Left ventricle myocardium inferior (tissue), 1 donor: ENCODE data around the gene MDM4. TPM values are rescaled to one million over a fixed set of nuclear protein-coding genes. Genes with fewer than 3 reads are reported as not detected.

Experiments used
- DNase-seq: peaks from one replicate; pipeline ENCODE4 v3.0.0-alpha.2; 2020
- H3K27ac ChIP-seq: fragments of 200-600 bp; replicated peaks from 2 replicates; pipeline ENCODE4 v1.8.0; 2021
- H3K27me3 ChIP-seq: fragments of 200-600 bp; 2 replicates; pipeline ENCODE4 v1.8.0; 2021; ENCODE audit warnings: low read depth
- H3K36me3 ChIP-seq: fragments of 200-600 bp; 2 replicates; pipeline ENCODE4 v1.8.0; 2021
- H3K4me1 ChIP-seq: fragments of 200-600 bp; 2 replicates; pipeline ENCODE4 v1.8.0; 2021
- H3K4me3 ChIP-seq: fragments of 200-600 bp; 2 replicates; pipeline ENCODE4 v1.8.0; 2021; ENCODE audit warnings: mild to moderate bottlenecking, moderate library complexity
- H3K9me3 ChIP-seq: fragments of 200-600 bp; replicated peaks from 2 replicates; pipeline ENCODE4 v1.8.0; 2021
- intact Hi-C: fragments of 100-400 bp; cut with micrococcal nuclease; formaldehyde crosslinking; loops from one replicate; pipeline ENCODE4 v1.11.0; 2022
- total RNA-seq: library from RNA; stranded (reverse); fragmentation: NEBNext Ultra II Directional; extraction: Animal tissue kit (Norgen Biotek cat#: 25700); gene quantifications from one replicate; pipeline ENCODE4 v1.2.1, GENCODE V29; 2021
- TF ChIP-seq, protein P1 (sequence below): fragments of 200-600 bp; IDR thresholded peaks from 2 replicates; pipeline ENCODE4 v1.8.0; 2021; ENCODE audit warnings: antibody characterized with exemption, mild to moderate bottlenecking, borderline replicate concordance
- donor health status: DM: no; HTN: yes; CAD: no; lungs with severe emphysema.

Gene MDM4
- total RNA-seq, 1 donor from 2014 or later = 29.3 TPM

DNA sequence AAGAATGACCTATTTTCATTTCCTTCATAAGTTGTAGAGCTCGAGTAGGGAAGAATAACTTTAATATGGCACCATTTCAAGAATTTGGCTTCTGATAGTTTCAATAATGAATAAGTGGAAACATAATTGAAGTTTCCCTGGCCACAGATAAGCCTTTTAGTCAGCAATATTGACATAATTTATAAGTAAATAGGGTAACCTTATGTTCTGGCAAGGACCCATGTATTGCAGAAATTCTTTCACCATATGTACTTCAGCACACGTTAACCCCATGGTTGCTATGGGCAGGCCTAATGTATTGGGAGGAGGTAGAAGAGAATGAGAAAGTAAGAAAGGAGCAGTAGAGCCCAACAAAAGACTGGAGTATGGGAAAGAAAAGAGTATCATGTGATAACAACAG is 25.4 kb downstream of the MDM4 start:
- intact Hi-C loops = no loop called here

DNA sequence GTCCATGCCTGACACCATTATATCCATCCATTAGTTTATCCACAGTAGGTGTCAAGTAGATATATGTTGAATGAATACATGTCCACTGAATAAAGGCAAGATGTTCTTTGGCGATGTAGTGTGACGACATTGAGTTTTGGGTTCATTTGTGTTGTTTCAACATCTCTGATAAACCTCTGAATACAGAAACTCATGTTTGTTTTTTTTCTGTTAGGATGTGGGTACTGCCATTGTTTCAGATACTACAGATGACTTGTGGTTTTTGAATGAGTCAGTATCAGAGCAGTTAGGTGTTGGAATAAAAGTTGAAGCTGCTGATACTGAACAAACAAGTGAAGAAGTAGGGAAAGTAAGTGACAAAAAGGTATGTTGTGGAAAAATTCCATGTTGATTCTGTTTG is 28.1 kb downstream of the MDM4 start:
- peaks cover 100% of the 10 kb centered on the region for H3K36me3 ChIP-seq
- H3K4me1 ChIP-seq = peaks cover 9% of the 10 kb centered on the region
- H3K27ac ChIP-seq = no peak overlapping the region
- no peak overlapping the region for H3K4me3 ChIP-seq
- intact Hi-C loops = no loop called here
- H3K27me3 ChIP-seq = no peaks in the 10 kb centered on the region
- no peaks in the 10 kb centered on the region for H3K9me3 ChIP-seq
- TF ChIP-seq, protein P1, sequence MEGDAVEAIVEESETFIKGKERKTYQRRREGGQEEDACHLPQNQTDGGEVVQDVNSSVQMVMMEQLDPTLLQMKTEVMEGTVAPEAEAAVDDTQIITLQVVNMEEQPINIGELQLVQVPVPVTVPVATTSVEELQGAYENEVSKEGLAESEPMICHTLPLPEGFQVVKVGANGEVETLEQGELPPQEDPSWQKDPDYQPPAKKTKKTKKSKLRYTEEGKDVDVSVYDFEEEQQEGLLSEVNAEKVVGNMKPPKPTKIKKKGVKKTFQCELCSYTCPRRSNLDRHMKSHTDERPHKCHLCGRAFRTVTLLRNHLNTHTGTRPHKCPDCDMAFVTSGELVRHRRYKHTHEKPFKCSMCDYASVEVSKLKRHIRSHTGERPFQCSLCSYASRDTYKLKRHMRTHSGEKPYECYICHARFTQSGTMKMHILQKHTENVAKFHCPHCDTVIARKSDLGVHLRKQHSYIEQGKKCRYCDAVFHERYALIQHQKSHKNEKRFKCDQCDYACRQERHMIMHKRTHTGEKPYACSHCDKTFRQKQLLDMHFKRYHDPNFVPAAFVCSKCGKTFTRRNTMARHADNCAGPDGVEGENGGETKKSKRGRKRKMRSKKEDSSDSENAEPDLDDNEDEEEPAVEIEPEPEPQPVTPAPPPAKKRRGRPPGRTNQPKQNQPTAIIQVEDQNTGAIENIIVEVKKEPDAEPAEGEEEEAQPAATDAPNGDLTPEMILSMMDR = no peak
- DNase-seq = no peak

More for the DNA sequence above, 25.4 kb downstream of the MDM4 start:
- H3K4me1 ChIP-seq = peaks cover 5% of the 10 kb centered on the region
- H3K27me3 ChIP-seq = no peaks in the 10 kb centered on the region
- TF ChIP-seq, protein P1 = no peak
- no peak for DNase-seq
- H3K27ac ChIP-seq = no peak overlapping the region
- H3K36me3 ChIP-seq = peaks cover 99% of the 10 kb centered on the region
- H3K9me3 ChIP-seq = no peaks in the 10 kb centered on the region
- H3K4me3 ChIP-seq = no peak overlapping the region

DNA sequence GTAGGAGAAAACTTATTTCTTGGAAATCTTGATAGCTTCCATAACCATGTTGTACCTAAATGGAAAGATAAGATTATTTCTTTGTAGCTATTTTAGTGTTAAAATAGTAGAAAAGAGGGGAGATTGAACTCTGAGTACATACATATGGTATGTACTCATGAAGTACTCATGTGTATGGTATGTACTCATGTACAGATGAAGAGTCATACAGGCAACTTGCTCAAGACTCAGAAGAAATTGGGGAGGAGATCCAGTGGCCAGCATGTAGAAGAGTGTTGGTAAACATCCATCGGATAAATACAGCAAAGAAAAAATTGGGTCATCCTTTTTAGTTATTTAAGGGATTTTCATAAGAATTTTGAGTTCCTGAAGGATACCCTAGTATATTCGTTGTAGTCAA is 29.0 kb downstream of the MDM4 start:
- Histone ChIP-seq H3K9me3 (no peaks in the 10 kb centered on the region), H3K36me3 (peaks cover 100% of the 10 kb centered on the region)

DNA sequence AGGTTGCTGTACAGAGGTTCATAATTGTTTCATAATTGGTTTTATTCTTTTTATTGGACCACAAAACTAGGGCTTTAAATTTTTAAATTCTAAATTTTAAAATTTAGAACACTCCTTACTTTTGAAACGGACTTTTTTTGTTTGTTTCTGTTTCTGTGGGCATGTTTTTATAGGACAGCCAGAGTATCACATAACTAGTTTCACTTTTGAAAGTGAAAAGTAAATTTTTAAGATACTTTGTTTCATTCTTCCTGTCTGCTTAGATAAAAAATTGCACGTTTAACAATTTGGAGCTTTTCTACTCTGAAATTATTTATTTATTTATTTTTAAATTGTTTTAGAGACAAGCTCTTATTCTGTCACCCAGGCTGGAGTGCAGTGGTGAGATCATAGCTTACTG is 29.7 kb downstream of the MDM4 start:
- Histone ChIP-seq H3K4me1 (peaks cover 16% of the 10 kb centered on the region), H3K36me3 (peaks cover 100% of the 10 kb centered on the region), H3K9me3 (no peaks in the 10 kb centered on the region), H3K27me3 (no peaks in the 10 kb centered on the region), H3K4me3 (no peak overlapping the region), H3K27ac (no peak overlapping the region)
- intact Hi-C loops = no loop called here
- no peak for DNase-seq
- TF ChIP-seq, protein P1 = no peak

More for the DNA sequence above, 29.0 kb downstream of the MDM4 start:
- intact Hi-C loops = no loop called here
- Histone ChIP-seq H3K4me1 (peaks cover 16% of the 10 kb centered on the region), H3K4me3 (no peak overlapping the region), H3K27me3 (no peaks in the 10 kb centered on the region), H3K27ac (no peak overlapping the region)
- no peak for DNase-seq
- TF ChIP-seq, protein P1 = no peak

DNA sequence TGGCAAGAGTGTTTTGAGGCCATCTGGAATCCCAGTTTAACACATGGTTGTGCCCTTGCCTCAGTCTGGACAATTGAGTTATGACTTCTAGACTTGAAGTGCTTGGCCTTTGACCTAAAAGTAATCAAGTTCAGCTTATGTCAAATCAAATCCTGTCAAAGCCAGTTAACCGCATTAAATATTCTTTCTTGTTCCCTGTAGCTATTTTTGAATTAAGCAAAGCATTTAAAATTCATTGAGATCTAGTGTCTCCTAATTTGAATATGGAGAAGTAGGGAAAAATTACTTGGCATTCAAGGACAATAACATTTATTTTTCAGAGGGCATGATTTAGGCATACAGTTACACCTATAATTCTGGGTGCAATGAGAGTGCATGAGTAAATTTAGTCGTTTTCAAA is 32.1 kb downstream of the MDM4 start:
- H3K27me3 ChIP-seq = no peaks in the 10 kb centered on the region
- H3K4me1 ChIP-seq = peaks cover 11% of the 10 kb centered on the region
- intact Hi-C loops = no loop called here
- H3K9me3 ChIP-seq = no peaks in the 10 kb centered on the region
- no peak for DNase-seq
- H3K27ac ChIP-seq = no peak overlapping the region
- H3K4me3 ChIP-seq = no peak overlapping the region
- TF ChIP-seq, protein P1 = no peak
- peaks cover 95% of the 10 kb centered on the region for H3K36me3 ChIP-seq

DNA sequence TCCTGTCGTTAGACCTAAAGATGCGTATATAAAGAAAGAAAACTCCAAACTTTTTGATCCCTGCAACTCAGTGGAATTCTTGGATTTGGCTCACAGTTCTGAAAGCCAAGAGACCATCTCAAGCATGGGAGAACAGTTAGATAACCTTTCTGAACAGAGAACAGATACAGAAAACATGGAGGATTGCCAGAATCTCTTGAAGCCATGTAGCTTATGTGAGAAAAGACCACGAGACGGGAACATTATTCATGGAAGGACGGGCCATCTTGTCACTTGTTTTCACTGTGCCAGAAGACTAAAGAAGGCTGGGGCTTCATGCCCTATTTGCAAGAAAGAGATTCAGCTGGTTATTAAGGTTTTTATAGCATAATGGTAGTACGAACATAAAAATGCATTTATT is 33.1 kb downstream of the MDM4 start:
- Histone ChIP-seq H3K27me3 (no peaks in the 10 kb centered on the region), H3K9me3 (no peaks in the 10 kb centered on the region), H3K4me3 (no peak overlapping the region), H3K4me1 (peaks cover 18% of the 10 kb centered on the region), H3K27ac (no peak overlapping the region), H3K36me3 (peaks cover 94% of the 10 kb centered on the region)
- intact Hi-C loops = no loop called here
- TF ChIP-seq, protein P1 = no peak
- no peak for DNase-seq
